LNCaP clone FGC (cell line): ENCODE measurements around the gene RNF166.

Experiments
- DNase-seq: peaks from one replicate; pipeline ENCODE4 v3.0.0-alpha.2; 2011; ENCODE audit warnings: low read depth
- H3K4me3 ChIP-seq: 2 replicates; pipeline ENCODE4 v1.5.1; 2011; ENCODE audit warnings: mild to moderate bottlenecking, low read depth, low read length, control low read depth
- CTCF ChIP-seq: IDR thresholded peaks from 2 replicates; pipeline ENCODE4 v1.5.1; 2012; ENCODE audit warnings: mild to moderate bottlenecking; ENCODE audit not compliant: control insufficient read depth, insufficient read depth; ENCODE audit errors: extremely low read depth

RNF166 gene

GRCh38 chr16:88719267-88719932 lies 13.2 kb upstream of the RNF166 start:
- H3K4me3 ChIP-seq: no peak overlapping the region
- no peak for TF ChIP-seq CTCF
- DNase-seq: no peak

- no peak for TF ChIP-seq CTCF
- H3K4me3 ChIP-seq: no peak overlapping the region
- DNase-seq: no peak
Observed at GRCh38 chr16:88718178-88718577, 12.0 kb upstream of the RNF166 start.

- no peak for TF ChIP-seq CTCF
- H3K4me3 ChIP-seq: no peak overlapping the region
- no peak for DNase-seq
Observed at GRCh38 chr16:88716601-88717001, 10.4 kb upstream of the RNF166 start.

GRCh38 chr16:88716201-88716600 lies 10.0 kb upstream of the RNF166 start:
- H3K4me3 ChIP-seq: no peak overlapping the region
- TF ChIP-seq CTCF: no peak
- DNase-seq: no peak

GRCh38 chr16:88715312-88716190 lies 9.3 kb upstream of the RNF166 start:
- no peak for TF ChIP-seq CTCF
- no peak for DNase-seq

GRCh38 chr16:88714420-88715302 lies 8.5 kb upstream of the RNF166 start:
- H3K4me3 ChIP-seq: no peak overlapping the region
- DNase-seq: no peak
- no peak for TF ChIP-seq CTCF

More at GRCh38 chr16:88715312-88716190, 9.3 kb upstream of the RNF166 start:
- H3K4me3 ChIP-seq: no peak overlapping the region
